BE2C (cell line): ENCODE measurements around the gene PLEKHO2.

Experiments used
- DNase-seq: peaks from one replicate; pipeline ENCODE4 v3.0.0-alpha.2; 2020
- H3K27me3 ChIP-seq: fragments of 250-450 bp; sonication (Bioruptor Pico); 2 replicates; pipeline ENCODE4 v1.5.1; 2020; ENCODE audit warnings: mild to moderate bottlenecking
- H3K36me3 ChIP-seq: fragments of 250-450 bp; sonication (Bioruptor Pico); 2 replicates; pipeline ENCODE4 v1.5.1; 2020; ENCODE audit warnings: mild to moderate bottlenecking
- H3K4me1 ChIP-seq: fragments of 250-450 bp; sonication (Bioruptor Pico); 2 replicates; pipeline ENCODE4 v1.5.1; 2020
- H3K4me3 ChIP-seq: 2 replicates; pipeline ENCODE4 v1.5.1; 2011; ENCODE audit warnings: low read depth, low read length
- H3K9me3 ChIP-seq: fragments of 250-450 bp; sonication (Bioruptor Pico); 2 replicates; pipeline ENCODE4 v1.5.1; 2020
- CTCF ChIP-seq: IDR thresholded peaks from 2 replicates; pipeline ENCODE4 v1.5.1; 2012; ENCODE audit warnings: mild to moderate bottlenecking, low read depth, low read length

Gene PLEKHO2

GRCh38 chr15:64905941-64906340, 64.2 kb downstream of the PLEKHO2 start:
- no peak for TF ChIP-seq CTCF
- Histone ChIP-seq H3K4me1 (no peaks in the 10 kb centered on the region; the same call in 1 of the 2 replicates), H3K9me3 (peaks cover 1% of the 10 kb centered on the region; the same call in 1 of the 2 replicates), H3K27me3 (no peaks in the 10 kb centered on the region), H3K4me3 (no peak overlapping the region), H3K36me3 (no peaks in the 10 kb centered on the region)
- no peak for DNase-seq

DNA sequence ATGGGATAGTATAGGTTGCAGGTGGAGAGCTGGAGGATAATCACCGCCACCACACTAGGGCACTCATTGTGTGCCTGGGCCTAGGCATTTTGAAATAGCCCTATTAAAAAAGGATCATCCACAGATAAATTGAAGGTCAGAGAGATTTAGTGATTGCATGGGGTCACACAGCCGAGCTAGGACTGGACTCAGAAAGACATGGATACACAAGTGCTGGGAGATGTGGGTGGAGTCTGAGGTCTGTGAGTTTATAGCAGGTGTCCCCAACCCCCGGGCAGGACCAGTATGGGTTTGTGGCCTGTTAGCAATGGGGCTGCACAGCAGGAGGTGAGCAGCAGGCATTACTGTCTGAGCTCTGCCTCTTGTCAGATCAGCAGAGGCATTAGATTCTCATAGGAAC, 64.7 kb downstream of the PLEKHO2 start:
- Histone ChIP-seq H3K4me3 (no peak overlapping the region), H3K36me3 (no peaks in the 10 kb centered on the region), H3K4me1 (no peaks in the 10 kb centered on the region; the same call in 1 of the 2 replicates), H3K9me3 (no peaks in the 10 kb centered on the region; the same call in 1 of the 2 replicates), H3K27me3 (no peaks in the 10 kb centered on the region)
- DNase-seq, result no peak
- TF ChIP-seq CTCF, result no peak

DNA sequence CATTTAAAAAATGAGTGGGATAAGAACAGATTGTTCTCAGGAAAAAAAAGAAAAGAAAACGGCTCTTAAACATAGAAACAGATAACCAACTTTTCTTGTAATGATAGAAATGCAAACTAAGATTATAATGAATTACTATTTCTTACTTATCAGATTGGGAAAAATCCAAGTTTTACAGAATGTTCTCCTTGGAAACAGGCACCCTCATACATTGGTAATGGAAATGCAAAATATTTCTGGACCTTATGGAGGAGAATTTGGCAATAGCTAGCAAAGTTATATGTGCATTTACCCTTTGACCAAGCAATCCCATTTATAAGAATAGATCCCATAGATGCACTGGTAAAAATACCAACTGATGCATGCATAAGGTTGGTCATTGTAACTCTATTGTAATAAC, 66.3 kb downstream of the PLEKHO2 start:
- Histone ChIP-seq H3K36me3 (no peaks in the 10 kb centered on the region), H3K4me1 (peaks cover 9% of the 10 kb centered on the region), H3K27me3 (no peaks in the 10 kb centered on the region), H3K4me3 (no peak overlapping the region), H3K9me3 (no peaks in the 10 kb centered on the region)
- TF ChIP-seq CTCF, result no peak
- DNase-seq, result no peak

- no peaks in the 10 kb centered on the region for H3K36me3 ChIP-seq
- no peak for TF ChIP-seq CTCF
- no peak for DNase-seq
- no peaks in the 10 kb centered on the region for H3K27me3 ChIP-seq
- no peak overlapping the region for H3K4me3 ChIP-seq
- H3K4me1 ChIP-seq, result peaks cover 9% of the 10 kb centered on the region
- H3K9me3 ChIP-seq, result no peaks in the 10 kb centered on the region
These were observed 67.8 kb downstream of the PLEKHO2 start for GRCh38 chr15:64909546-64909945.

- H3K9me3 ChIP-seq, result no peaks in the 10 kb centered on the region
- H3K27me3 ChIP-seq, result no peaks in the 10 kb centered on the region
- H3K4me3 ChIP-seq, result peak within 1 kb of the TSS; percentile 73
- H3K4me1 ChIP-seq, result peaks cover 9% of the 10 kb centered on the region
- peak; percentile 85 for DNase-seq
- no peaks in the 10 kb centered on the region for H3K36me3 ChIP-seq
- TF ChIP-seq CTCF, result no peak
These were observed 69.8 kb downstream of the PLEKHO2 start, which contains the start of gene ANKDD1A for GRCh38 chr15:64911311-64912186. ANKDD1A (plus strand) TSS chr15:64911902; CDS start chr15:64911931, 29 bp downstream.
